Left renal pelvis (tissue), 4 donors: ENCODE data around the gene KDM2A. TPM values are rescaled to one million over a fixed set of nuclear protein-coding genes. Genes with fewer than 3 reads are reported as not detected.
A peak's percentile ranks its signal among the peaks of the same experiment; 100 is the strongest.

Experiments
- DNase-seq, 4 donors: peaks; one replicate each; pipeline ENCODE4 v3.0.0-alpha.2; 2013; ENCODE audit warnings: low read depth in 4 of 4, low spot score in 3 of 4
- polyA plus RNA-seq, 4 donors: library from polyadenylated mRNA; unstranded; fragments of 120-200 nt; gene quantifications; one replicate each; pipeline ENCODE4 v1.2.1, GENCODE V29; 2013; ENCODE audit not compliant: insufficient read length in 4 of 4

The KDM2A gene
- polyA plus RNA-seq, 4 donors, result 62.1 to 84.3 (median 74.2) TPM

GRCh38 chr11:67295846-67296245 is 176.8 kb downstream of the KDM2A start:
- DNase-seq, result no peak

- no peak for DNase-seq
Observed at GRCh38 chr11:67298786-67299185, 179.7 kb downstream of the KDM2A start.

- no peak for DNase-seq
Observed at GRCh38 chr11:67299471-67300191, 180.6 kb downstream of the KDM2A start.

GRCh38 chr11:67300256-67300755 is 181.2 kb downstream of the KDM2A start:
- no peak for DNase-seq

GRCh38 chr11:67300756-67301312 is 181.8 kb downstream of the KDM2A start:
- DNase-seq, result no peak

GRCh38 chr11:67301313-67301921 is 182.4 kb downstream of the KDM2A start:
- DNase-seq, result no peak

- peak in 1 of 4 donors; percentile 49 for DNase-seq
Observed at GRCh38 chr11:67301951-67302516, 183.0 kb downstream of the KDM2A start.

- DNase-seq, result no peak
Observed at GRCh38 chr11:67302571-67303131, 183.6 kb downstream of the KDM2A start.

- no peak for DNase-seq
Observed at GRCh38 chr11:67303132-67303834, 184.2 kb downstream of the KDM2A start, which contains the start of gene SSH3. TSS of gene SSH3 (plus strand) at chr11:67303530. CDS start at chr11:67303626, 96 bp downstream.

GRCh38 chr11:67303835-67304411 is 184.9 kb downstream of the KDM2A start:
- DNase-seq, result no peak

GRCh38 chr11:67304511-67305113 is 185.5 kb downstream of the KDM2A start:
- DNase-seq, result no peak

- no peak for DNase-seq
Observed at GRCh38 chr11:67306769-67307544, 187.9 kb downstream of the KDM2A start.

- no peak for DNase-seq
Observed at GRCh38 chr11:67307545-67308001, 188.5 kb downstream of the KDM2A start.

Other genes starting within 250 kb of the KDM2A start
- 10 to 100 TPM; 15.3 to 56.0 (median 38.6) TPM for gene PC, start 160.9 kb upstream of the KDM2A start, polyA plus RNA-seq
- gene C11orf86, start 144.0 kb upstream of the KDM2A start, polyA plus RNA-seq, result not detected
- gene SYT12, start 96.1 kb upstream of the KDM2A start, polyA plus RNA-seq, result under 1 TPM; 0.09 to 0.47 (median 0.15) TPM
- gene RHOD, start 62.4 kb upstream of the KDM2A start, polyA plus RNA-seq, result 10 to 100 TPM in 1 of 4 donors, 1 to 10 TPM in 3; 5.6 to 18.9 (median 8.8) TPM
- gene GRK2, start 147.2 kb downstream of the KDM2A start, polyA plus RNA-seq, result 10 to 100 TPM; 43.3 to 66.4 (median 47.0) TPM
- gene ANKRD13D, start 170.0 kb downstream of the KDM2A start, polyA plus RNA-seq, result 10 to 100 TPM; 20.2 to 60.0 (median 30.1) TPM
- gene SSH3, start 184.3 kb downstream of the KDM2A start, polyA plus RNA-seq, result 10 to 100 TPM; 16.6 to 37.2 (median 24.5) TPM
- 10 to 100 TPM; 18.5 to 36.3 (median 22.3) TPM for gene POLD4, start 234.3 kb downstream of the KDM2A start, polyA plus RNA-seq